Stimulated activated CD8-positive, alpha-beta memory T cell treated with anti-CD3 and anti-CD28 coated beads, Interleukin-15, amount 100 ng/mL, for 1 hour (primary cell): ENCODE results near the gene KLHDC8A.
"Not testable (repeated sequence)": the region's sequence is repeated elsewhere in the genome, so short reads cannot be mapped to it uniquely, and the experiment has no call there.

ENCODE experiments used
- DNase-seq: peaks from one replicate; pipeline ENCODE4 v3.0.0-alpha.2; 2020; ENCODE audit warnings: low read depth

KLHDC8A gene

DNA sequence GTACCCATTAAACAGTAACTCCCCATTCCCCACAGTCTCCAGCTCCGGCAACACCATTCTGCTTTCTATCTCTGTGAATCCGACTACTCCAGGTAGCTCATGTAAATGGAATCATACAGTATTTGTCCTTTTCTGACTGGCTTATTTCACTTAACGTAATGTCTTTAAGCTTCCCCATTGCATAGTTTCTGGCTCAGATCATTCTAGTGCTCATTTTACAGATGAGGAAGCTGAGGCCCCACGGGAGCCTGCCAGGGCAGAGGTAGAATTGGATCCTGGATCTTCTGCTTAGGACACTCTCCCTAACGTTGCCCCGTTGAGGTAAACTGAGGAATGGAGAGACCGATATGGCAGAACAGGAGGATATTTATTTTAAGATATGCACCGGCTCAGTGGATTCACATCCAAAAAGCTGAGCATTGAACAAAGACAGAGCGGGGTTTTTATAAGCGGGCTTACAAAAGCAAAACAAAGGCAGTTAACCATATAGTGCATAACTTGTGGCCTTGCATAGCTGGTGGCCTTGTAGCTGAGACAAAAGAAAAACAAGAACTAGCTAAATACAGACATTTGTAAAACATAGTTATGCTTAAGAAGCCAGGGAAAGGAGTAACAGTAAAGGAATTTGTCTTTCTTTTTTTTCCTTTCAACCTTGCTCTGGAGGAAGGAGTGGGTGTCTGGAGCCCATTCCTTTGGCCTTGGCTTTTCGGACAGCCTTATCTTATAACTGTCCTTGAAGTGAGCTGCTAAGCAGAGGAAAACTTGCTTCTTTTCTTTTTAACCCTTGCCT, 15.3 kb upstream of the KLHDC8A start:
- DNase-seq, result no peak

- no peak for DNase-seq
Observed at GRCh38 chr1:205370780-205371179, 14.1 kb upstream of the KLHDC8A start.

- DNase-seq, result no peak
Observed at GRCh38 chr1:205369701-205370123, 13.0 kb upstream of the KLHDC8A start.

GRCh38 chr1:205368478-205368877, 11.8 kb upstream of the KLHDC8A start:
- no peak for DNase-seq

DNA sequence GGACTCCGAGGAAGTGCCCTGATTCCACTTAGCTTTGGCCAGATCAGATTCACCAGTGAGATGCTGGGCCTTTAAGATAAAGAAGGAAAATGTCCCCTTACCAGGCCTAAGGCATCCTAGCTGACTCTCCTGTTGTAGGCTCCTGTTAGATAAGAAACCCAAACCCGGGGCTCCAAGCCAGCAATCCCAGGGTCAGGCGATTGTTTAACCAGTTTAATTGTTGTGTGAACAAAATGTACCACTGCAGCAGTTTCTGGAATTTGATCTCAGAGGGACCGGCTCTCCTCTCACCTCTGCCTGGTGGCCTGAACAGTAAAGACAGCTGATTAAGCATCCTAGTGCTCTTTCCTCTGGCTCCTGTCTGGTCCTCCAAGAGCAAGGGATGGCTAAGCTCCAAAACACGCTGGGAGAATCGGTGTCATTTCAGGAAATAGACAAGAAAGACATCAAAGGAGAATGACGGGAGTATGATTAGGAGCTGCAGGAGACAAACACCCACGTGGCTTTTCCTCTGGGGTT, 9.3 kb upstream of the KLHDC8A start:
- DNase-seq, result no peak

DNA sequence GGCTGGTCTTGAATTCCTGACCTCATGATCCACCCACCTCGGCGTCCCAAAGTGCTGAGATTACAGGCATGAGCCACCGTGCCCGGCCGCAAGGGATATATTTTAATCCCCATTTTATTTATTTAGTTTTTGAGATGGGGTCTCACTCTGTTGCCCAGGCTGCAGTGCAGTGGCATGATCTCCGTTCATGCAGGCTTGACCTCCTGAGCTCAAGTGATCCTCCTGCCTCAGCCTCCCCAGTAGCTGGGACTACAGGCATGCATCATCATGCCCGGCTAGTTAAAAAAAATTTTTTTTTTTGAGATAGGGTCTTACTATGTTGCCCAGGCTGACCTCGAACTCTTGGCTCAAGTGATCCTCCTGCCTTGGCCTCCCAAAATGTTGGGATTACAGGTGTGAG, 8.4 kb upstream of the KLHDC8A start:
- not testable (repeated sequence) for DNase-seq

GRCh38 chr1:205360891-205361290, 4.2 kb upstream of the KLHDC8A start:
- no peak for DNase-seq

- DNase-seq, result no peak
Observed at GRCh38 chr1:205359771-205360565, 3.2 kb upstream of the KLHDC8A start.

DNA sequence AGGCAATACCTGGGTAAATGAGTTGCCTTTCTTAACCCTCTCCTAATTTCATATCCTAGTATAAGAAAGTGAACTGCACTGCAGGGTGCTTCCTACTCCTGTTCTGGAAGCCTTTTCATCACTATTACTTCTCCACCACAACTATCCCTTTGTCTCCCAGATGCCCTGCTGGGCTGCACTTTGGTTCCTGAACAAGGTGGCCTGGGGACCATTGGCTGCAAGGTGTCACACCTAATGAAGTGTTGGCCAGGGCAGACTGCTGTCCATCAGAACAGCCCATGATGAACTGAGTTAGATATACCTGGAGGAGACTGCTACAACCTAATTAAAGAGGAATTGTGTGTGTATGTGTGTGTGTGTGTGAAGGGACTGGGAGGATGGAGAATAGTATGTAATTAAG, 1.9 kb upstream of the KLHDC8A start:
- DNase-seq, result no peak

GRCh38 chr1:205357567-205357966, 845 bp upstream of the KLHDC8A start:
- DNase-seq, result no peak

- DNase-seq, result no peak
Observed at GRCh38 chr1:205355075-205355453, 1.7 kb downstream of the KLHDC8A start.

DNA sequence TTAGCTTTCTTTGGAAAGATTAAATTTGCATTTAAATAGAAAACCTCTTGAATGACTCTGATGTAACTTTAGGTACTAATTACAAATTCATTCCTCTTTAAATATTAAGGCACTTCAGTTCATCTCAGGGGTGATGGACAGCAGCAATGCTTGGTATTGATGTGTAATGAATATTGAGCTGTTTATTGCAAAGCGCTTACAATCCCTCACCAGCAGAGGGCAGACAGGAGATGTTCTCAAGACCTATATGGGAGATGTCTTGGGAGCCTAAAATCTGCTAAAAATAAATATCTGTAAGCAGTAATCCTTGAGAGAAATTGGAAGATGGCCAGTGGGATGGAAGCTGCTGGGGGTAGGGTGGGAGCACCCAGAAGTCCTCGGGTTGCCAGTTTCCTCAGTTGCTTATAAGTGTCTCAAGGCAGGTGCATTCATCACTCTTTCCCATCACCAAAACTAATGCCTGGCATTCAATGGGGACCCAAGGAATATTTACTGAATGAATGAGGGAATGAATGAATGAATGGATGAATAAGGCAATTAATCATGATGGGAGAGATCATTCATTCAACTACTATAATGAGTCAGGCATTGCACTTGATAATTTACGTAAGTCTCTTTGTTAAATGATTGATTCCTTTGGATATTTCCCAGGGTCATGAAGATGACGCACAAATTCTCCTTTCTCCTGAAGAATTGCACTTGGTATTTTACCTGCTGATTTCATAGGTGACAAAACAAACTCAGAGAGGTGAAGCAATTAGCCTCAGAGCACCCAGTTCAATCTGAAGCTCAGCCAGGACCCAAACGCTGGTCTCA, 2.3 kb downstream of the KLHDC8A start:
- DNase-seq, result peak; percentile 44

DNA sequence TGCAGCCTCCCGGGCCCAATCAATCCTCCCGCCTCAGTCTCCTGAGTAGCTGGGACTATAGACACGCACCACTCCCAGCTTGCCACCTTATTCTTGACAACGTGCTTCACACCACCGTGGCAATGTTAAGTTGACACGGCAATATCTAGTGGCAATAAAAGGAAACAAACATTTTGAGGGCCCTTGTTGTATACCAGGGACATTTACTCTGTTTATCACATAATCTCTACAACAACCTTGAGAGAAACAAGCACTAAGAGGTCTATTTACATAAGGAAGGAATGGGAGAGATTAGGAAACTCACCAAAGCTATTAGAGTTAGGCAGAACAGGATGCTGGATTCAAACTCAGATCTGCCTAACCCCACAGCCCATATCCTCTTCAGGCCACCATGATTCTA, 3.1 kb downstream of the KLHDC8A start:
- no peak for DNase-seq

- DNase-seq, result no peak
Observed at GRCh38 chr1:205353191-205353590, 3.5 kb downstream of the KLHDC8A start.

DNA sequence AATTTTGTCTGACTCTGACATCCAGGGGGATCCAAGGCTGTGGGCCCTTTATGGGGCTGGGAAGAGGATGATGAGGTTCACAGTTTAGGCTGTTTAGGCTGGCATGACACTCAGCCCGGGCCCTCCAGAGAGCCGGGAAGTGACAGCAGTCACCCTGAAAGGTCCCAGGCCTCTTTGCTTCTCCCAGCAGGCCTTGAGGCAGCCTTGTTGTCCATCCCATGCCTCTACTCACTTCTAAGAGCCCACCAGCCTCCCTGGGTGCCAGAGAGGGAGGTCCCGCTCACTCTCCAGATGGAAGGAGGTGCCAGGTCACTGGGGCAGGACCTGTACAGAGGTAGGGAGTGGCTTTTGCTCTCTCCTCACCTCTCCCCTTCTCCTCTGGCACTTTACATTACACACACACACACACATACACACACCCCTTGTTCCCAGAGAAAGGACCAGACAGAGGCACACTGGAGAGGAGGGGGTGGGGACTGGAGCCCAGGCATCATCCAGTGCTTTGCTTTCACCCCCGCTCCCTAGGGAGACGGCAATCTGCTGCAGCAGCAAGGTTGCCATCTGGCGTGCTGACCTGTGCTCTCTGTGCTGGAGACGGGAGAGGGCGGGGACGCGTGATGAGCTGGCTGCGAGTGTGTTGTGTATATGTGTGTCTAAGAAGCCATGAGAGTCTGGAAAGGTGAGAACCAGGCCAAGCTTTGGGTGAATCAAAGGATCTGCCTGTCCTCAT, 4.6 kb downstream of the KLHDC8A start:
- DNase-seq, result no peak

- DNase-seq, result no peak
Observed at GRCh38 chr1:205350691-205351141, 6.0 kb downstream of the KLHDC8A start.

- no peak for DNase-seq
Observed at GRCh38 chr1:205350124-205350523, 6.6 kb downstream of the KLHDC8A start.

DNA sequence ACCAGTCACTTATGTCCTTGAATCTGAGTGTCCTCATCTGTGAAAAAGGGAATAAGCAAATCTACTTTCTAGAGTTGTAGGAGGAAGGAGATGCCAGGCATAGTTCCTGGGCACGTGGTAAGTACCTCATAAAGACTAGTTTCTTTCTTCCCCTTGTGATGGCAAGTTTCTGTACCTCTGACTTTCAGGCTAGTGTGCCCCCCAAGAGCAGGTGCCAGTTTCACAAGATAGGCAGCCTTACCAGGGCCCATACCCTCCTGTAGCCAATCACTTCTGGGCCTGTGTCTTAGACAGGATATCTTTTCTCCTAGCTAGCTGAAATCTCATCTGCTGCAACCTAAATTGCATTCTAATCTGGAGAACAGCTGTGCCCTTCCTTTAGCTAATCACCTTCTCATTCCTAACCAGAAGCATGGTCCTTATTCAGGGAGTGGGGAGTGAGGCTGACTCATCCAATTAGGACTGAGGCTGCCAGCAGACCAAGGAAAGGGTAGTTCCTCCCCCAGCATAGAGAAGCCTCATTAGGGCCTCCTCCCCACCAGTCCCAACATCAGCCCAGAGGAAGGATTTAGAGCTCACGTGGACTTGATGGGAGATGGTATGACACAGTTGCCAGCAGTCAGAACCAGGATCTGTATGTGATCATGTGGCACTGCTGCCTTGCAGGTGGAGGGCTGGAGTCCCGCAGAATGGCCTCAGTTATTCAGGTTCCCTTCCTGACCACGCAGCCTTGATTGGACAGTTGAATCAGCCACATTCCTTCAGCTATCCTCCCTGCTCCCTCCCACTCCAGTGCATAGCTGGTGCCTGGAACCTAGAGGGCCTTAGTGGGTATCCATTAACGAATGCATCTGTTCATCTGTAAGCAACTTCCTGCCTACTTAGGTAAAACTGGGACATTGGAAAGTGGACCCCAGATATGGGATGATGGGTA, 7.9 kb downstream of the KLHDC8A start:
- DNase-seq, result no peak

DNA sequence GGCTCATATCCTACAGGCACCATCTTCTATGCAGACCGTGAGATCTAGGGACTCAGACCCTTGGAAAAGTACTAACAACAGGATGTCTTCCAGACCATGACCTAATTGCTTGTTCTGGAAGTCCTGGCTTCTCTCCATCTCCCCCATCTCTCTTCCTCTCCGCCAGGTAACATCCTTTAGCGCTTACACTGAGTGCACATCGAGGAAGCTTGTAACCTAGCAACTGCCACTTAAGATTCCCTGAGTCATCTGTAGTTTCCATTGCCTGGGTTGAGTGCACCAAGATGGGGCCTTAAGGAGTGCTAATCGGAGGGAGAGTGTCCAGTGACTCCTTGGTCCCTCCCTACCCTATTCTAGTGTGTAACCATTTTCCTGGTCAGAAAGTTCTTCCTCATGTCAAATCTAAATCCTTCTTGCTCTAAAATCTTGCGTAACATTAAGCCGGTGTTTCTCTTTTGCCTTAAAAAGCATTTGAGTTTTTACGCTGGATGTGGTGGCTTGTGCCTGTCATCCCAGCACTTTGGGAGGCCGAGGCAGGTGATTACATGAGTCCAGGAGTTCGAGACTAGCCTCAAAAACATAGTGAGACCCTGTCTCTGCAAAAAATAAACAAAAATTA, 9.7 kb downstream of the KLHDC8A start:
- no peak for DNase-seq

DNA sequence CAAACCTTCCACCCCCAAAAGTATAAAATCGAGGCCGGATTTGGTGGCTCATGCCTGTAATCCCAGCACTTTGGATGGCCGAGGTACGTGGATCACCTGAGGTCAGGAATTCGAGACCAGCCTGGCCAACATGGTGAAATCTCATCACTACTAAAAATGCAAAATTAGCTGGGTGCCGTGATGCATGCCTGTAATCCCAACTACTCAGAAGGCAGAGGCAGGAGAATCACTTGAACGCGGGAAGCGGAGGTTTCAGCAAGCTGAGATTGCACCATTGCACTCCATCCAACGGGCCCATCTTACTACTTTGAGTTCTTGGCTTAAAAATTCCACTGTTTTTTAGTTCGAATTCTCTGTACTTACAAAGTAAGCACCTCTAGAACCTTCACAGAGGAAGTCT, 11.0 kb downstream of the KLHDC8A start:
- DNase-seq, result no peak
